ENCODE measurements around the gene MED29.

The MED29 gene

GRCh38 chr19:39399668-39400050 lies 8.5 kb downstream of the MED29 start:
- no peak for ATAC-seq

DNA sequence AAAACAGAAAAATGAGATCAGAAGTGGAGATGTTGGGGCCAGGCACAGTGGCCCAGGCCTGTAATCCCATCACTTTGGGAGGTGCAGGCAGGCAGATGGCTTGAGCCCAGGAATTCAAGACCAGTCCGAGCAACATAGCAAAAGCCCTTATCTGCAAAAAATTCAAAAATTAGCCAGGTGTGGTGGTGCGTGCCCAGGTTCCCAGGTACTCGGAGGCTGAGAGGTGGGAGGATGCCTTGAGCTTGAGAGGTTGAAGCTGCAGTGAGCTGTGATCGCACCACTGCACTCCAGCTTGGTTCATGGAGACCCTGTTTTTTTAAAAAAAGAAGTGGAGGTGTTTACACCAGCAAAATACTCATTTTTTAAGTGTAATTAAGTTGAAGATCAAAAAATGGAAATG lies 8.9 kb downstream of the MED29 start:
- ATAC-seq: no peak
- no peak for DNase-seq

More at GRCh38 chr19:39399668-39400050, 8.5 kb downstream of the MED29 start:
- DNase-seq: no peak

DNA sequence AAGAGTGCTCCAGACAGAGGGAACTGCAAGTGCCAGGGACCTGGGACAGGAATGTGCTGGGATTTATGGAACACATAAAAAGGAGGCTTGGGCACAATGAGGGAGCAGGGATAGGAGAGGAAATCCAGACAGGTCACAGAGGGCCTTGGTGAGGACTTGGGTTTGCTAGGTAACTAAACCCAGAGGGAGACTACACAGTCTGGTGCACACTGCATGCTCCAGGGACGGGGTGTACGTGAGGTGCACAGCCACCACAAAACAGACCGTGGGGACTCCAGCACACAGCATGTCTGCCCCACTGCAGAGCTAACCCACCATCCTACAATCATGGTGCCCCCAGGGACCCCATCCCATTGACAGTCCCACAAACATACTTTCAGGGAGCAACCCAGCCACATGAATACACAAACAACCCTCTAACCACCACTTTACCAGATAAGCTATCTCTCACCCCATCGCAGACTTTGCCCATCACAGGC lies 9.9 kb downstream of the MED29 start:
- DNase-seq (no peak), ATAC-seq (peak; percentile 3)

- ATAC-seq: peak; percentile 76
- DNase-seq: peak; percentile 86
These were observed 10.6 kb downstream of the MED29 start for GRCh38 chr19:39401549-39402345.

- DNase-seq (peak; percentile 88), ATAC-seq (peak; percentile 1)
These were observed 11.4 kb downstream of the MED29 start for GRCh38 chr19:39402346-39403300.

- ATAC-seq: peak; percentile 30
- DNase-seq: peak; percentile 97
These were observed 12.4 kb downstream of the MED29 start for GRCh38 chr19:39403331-39404312.

- DNase-seq (no peak), ATAC-seq (no peak)
These were observed 14.2 kb downstream of the MED29 start for GRCh38 chr19:39405261-39405957.

GRCh38 chr19:39405958-39406655 lies 14.9 kb downstream of the MED29 start:
- DNase-seq (peak; percentile 87), ATAC-seq (peak; percentile 4)

- DNase-seq (peak; percentile 91), ATAC-seq (peak; percentile 33)
These were observed 15.7 kb downstream of the MED29 start, which contains the start of gene ZFP36 for GRCh38 chr19:39406656-39407409. TSS of gene ZFP36 (plus strand) at chr19:39406847. CDS start at chr19:39406905, 58 bp downstream.

DNA sequence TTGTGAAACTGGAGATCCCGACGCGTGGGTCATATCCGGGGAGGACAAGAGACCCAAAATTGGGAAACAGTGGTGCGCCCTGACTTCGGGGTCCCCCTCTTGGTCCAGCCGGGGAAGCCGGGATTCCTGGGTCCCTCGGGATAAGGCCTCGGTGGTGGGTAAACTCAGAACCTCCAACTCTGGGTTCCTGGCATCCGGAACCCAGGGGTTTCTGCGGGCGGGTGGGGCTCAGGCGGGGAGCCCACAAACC lies 16.2 kb downstream of the MED29 start:
- ATAC-seq: no peak
- DNase-seq: no peak

DNA sequence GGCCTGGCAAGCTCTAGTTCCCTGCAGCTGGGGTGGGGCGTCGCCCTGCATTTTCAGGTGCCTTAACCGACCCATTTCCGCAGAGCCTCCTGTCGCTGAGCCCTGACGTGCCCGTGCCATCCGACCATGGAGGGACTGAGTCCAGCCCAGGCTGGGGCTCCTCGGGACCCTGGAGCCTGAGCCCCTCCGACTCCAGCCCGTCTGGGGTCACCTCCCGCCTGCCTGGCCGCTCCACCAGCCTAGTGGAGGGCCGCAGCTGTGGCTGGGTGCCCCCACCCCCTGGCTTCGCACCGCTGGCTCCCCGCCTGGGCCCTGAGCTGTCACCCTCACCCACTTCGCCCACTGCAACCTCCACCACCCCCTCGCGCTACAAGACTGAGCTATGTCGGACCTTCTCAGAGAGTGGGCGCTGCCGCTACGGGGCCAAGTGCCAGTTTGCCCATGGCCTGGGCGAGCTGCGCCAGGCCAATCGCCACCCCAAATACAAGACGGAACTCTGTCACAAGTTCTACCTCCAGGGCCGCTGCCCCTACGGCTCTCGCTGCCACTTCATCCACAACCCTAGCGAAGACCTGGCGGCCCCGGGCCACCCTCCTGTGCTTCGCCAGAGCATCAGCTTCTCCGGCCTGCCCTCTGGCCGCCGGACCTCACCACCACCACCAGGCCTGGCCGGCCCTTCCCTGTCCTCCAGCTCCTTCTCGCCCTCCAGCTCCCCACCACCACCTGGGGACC lies 16.6 kb downstream of the MED29 start:
- ATAC-seq (no peak), DNase-seq (peak; percentile 68)

DNA sequence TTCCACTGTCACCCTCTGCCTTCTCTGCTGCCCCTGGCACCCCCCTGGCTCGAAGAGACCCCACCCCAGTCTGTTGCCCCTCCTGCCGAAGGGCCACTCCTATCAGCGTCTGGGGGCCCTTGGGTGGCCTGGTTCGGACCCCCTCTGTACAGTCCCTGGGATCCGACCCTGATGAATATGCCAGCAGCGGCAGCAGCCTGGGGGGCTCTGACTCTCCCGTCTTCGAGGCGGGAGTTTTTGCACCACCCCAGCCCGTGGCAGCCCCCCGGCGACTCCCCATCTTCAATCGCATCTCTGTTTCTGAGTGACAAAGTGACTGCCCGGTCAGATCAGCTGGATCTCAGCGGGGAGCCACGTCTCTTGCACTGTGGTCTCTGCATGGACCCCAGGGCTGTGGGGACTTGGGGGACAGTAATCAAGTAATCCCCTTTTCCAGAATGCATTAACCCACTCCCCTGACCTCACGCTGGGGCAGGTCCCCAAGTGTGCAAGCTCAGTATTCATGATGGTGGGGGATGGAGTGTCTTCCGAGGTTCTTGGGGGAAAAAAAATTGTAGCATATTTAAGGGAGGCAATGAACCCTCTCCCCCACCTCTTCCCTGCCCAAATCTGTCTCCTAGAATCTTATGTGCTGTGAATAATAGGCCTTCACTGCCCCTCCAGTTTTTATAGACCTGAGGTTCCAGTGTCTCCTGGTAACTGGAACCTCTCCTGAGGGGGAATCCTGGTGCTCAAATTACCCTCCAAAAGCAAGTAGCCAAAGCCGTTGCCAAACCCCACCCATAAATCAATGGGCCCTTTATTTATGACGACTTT lies 17.4 kb downstream of the MED29 start:
- DNase-seq: no peak
- ATAC-seq: no peak

DNA sequence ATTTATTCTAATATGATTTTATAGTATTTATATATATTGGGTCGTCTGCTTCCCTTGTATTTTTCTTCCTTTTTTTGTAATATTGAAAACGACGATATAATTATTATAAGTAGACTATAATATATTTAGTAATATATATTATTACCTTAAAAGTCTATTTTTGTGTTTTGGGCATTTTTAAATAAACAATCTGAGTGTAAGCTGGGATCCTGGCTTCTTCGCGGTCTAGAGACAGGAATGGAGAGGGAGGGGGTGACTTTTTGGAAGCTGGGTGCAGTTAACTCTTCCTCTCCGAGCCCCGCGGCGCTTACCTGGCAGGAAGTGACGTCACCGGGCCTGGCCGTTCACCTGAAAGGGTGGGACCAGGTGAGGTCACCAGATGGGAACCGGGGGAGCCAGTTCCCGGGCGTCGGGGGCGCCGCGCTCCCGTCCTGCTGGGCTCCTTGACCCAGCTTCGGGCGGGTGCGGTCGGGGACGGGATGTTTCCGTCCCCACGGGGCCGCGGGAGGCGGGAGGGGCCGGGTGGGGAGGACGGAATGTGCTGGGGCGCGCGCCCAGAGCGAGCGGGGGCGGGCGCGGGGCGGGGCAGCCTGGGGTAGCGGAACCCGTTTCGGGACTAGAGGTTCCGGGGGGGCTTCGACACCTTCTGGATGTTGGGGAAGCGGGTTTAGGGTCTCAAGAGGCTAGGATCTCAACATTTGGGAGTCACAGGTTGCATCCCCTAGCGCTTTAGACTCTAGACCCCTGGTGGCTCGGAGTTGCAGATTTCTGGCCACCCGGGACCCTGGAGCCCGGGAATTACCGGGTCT lies 18.2 kb downstream of the MED29 start:
- peak; percentile 83 for DNase-seq
- ATAC-seq: no peak

GRCh38 chr19:39410017-39410830 lies 19.0 kb downstream of the MED29 start:
- ATAC-seq (peak; percentile 24), DNase-seq (peak; percentile 79)

- no peak for ATAC-seq
These were observed 19.6 kb downstream of the MED29 start for GRCh38 chr19:39410831-39411080.

DNA sequence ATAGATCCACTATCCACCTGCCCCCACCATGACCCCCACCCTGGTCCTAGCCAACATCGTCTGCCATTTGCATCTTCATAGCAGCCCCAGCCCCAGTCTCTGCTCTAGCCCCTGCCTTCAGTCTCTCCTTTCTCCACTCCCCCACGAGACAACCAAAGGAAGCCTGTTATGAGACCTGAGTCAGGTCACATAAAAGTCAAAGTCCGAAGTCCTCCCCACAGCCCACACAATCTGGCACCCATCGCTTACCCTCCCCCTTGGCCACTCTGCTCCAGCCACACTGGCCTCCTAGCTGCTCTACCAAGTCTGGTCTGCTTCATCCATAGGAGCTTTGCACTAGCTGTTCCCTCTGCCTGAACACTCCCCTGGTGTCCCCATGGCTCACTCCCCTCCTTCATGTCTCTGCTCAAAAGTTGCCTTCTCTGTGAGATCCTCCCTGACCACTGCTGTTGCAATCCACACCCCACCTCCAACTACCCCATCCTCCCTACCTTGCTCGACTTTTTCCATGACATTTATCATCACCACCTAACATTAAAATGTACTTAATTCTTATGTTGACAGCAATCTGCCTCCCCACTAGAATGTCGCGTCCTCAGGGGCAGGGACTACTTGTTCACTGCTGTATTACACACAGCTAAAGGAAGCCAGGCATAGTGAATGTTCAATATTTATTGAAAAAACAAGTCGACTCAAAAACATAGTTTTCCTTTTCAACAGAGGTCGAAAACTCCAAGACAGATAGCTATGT lies 20.1 kb downstream of the MED29 start:
- DNase-seq: no peak
- no peak for ATAC-seq

More at GRCh38 chr19:39410831-39411080, 19.6 kb downstream of the MED29 start:
- no peak for DNase-seq

All from stimulated activated naive CD8-positive, alpha-beta T cell treated with anti-CD3 and anti-CD28 coated beads, Interleukin-15, Interleukin-2, amounts not matched to agents 100 U/mL and 50 U/mL, for 24 hours (primary cell).